Activated CD4-positive, alpha-beta T cell treated with anti-CD3 and anti-CD28 coated beads for 36 hours (primary cell): ENCODE measurements around the gene VASP. TPM values are rescaled to one million over a fixed set of nuclear protein-coding genes. Genes with fewer than 3 reads are reported as not detected.

Source experiments
- ATAC-seq: fragments of 200-7000 bp; cut with Tn5 transposase; one replicate; pipeline ENCODE4 v1.10.0; 2021; ENCODE audit warnings: mild to moderate bottlenecking, moderate library complexity
- CTCF ChIA-PET: fragments of 350-600 bp; sonication (Branson Sonifier 250); formaldehyde crosslinking; loops from one replicate; lab custom pipeline; 2021; ENCODE audit warnings: antibody characterized with exemption; lab: Charles Lee
- POLR2A ChIA-PET: fragments of 350-600 bp; sonication (Branson Sonifier 250); formaldehyde crosslinking; loops from one replicate; lab custom pipeline; 2021; ENCODE audit warnings: antibody characterized with exemption, inconsistent platforms; lab: Charles Lee
- DNase-seq: peaks from one replicate; pipeline ENCODE4 v3.0.0-alpha.2; 2020
- H3K27ac Mint-ChIP-seq: one replicate; pipeline ENCODE4 v1.8.0; 2021; ENCODE audit warnings: mixed read lengths
- H3K27me3 Mint-ChIP-seq: one replicate; pipeline ENCODE4 v1.8.0; 2021; ENCODE audit warnings: mixed read lengths
- H3K36me3 Mint-ChIP-seq: one replicate; pipeline ENCODE4 v1.8.0; 2021; ENCODE audit warnings: low read depth, mixed read lengths
- H3K4me1 Mint-ChIP-seq: one replicate; pipeline ENCODE4 v1.8.0; 2021; ENCODE audit warnings: mixed read lengths
- H3K4me3 Mint-ChIP-seq: one replicate; pipeline ENCODE4 v1.8.0; 2021; ENCODE audit warnings: mild to moderate bottlenecking, moderate library complexity, mixed read lengths
- H3K9me3 Mint-ChIP-seq: one replicate; pipeline ENCODE4 v1.8.0; 2021; ENCODE audit warnings: low read depth, mixed read lengths
- intact Hi-C, 2 experiments: fragments of 100-400 bp; cut with DNase I in 1 of 2; cut with micrococcal nuclease in 1 of 2; formaldehyde crosslinking; loops; one replicate each; pipeline versions ENCODE4 v1.14.2 to v1.15.1; 2022 to 2024; cut with DNase I, micrococcal nuclease
- total RNA-seq, 2 experiments: library from RNA; stranded (reverse); gene quantifications; one replicate each; pipeline ENCODE4 v1.2.3, GENCODE V29; 2021

VASP gene
- total RNA-seq, 2 experiments from 2014 or later = 152 to 153 TPM

DNA sequence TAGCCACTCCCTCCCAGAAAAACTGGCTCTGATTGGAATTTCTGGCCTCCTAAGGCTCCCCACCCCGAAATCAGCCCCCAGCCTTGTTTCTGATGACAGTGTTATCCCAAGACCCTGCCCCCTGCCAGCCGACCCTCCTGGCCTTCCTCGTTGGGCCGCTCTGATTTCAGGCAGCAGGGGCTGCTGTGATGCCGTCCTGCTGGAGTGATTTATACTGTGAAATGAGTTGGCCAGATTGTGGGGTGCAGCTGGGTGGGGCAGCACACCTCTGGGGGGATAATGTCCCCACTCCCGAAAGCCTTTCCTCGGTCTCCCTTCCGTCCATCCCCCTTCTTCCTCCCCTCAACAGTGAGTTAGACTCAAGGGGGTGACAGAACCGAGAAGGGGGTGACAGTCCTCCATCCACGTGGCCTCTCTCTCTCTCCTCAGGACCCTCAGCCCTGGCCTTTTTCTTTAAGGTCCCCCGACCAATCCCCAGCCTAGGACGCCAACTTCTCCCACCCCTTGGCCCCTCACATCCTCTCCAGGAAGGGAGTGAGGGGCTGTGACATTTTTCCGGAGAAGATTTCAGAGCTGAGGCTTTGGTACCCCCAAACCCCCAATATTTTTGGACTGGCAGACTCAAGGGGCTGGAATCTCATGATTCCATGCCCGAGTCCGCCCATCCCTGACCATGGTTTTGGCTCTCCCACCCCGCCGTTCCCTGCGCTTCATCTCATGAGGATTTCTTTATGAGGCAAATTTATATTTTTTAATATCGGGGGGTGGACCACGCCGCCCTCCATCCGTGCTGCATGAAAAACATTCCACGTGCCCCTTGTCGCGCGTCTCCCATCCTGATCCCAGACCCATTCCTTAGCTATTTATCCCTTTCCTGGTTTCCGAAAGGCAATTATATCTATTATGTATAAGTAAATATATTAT is 33.3 kb upstream of the VASP start:
- no peak for ATAC-seq
- Mint-ChIP-seq H3K4me3 (no peak overlapping the region), H3K27me3 (peaks cover 16% of the 10 kb centered on the region), H3K4me1 (peaks cover 41% of the 10 kb centered on the region), H3K36me3 (peaks cover 25% of the 10 kb centered on the region), H3K9me3 (no peaks in the 10 kb centered on the region), H3K27ac (no peak overlapping the region)
- ChIA-PET CTCF (interaction anchor here (0.6 to 1.9 kb wide), 6 partner anchors 8 to 72 kb away, joined by 3 to 6 read pairs (median 4); no protein-coding TSS in a partner anchor), POLR2A (no interaction called here)
- no peak for DNase-seq
- intact Hi-C loops = no loop called here

DNA sequence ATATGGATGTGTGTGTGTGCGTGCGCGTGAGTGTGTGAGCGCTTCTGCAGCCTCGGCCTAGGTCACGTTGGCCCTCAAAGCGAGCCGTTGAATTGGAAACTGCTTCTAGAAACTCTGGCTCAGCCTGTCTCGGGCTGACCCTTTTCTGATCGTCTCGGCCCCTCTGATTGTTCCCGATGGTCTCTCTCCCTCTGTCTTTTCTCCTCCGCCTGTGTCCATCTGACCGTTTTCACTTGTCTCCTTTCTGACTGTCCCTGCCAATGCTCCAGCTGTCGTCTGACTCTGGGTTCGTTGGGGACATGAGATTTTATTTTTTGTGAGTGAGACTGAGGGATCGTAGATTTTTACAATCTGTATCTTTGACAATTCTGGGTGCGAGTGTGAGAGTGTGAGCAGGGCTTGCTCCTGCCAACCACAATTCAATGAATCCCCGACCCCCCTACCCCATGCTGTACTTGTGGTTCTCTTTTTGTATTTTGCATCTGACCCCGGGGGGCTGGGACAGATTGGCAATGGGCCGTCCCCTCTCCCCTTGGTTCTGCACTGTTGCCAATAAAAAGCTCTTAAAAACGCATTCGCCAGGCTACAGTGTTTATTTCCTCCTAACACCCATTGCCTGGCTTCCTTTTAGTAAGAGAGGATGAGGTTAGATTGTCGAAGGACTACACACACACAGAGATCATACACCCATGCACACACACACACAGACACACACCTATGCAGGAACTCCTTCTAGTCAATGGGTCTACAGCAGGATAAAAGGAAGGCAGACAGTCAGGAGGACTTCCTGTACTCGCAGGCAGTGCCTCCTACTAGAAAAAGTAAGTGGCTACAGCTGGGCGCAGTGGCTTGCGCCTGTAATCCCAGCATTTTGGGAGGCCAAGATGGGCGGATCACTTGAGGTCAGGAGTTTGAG is 32.4 kb upstream of the VASP start:
- Mint-ChIP-seq H3K27me3 (peaks cover 16% of the 10 kb centered on the region), H3K4me3 (no peak overlapping the region), H3K9me3 (no peaks in the 10 kb centered on the region), H3K27ac (no peak overlapping the region), H3K4me1 (peaks cover 43% of the 10 kb centered on the region), H3K36me3 (peaks cover 25% of the 10 kb centered on the region)
- ChIA-PET POLR2A (interaction anchor here (0.7 kb wide), 1 partner anchor 49 kb away, joined by 3 read pairs; no protein-coding TSS in a partner anchor), CTCF (interaction anchor here (0.5 to 6.6 kb wide), 6 partner anchors 9 to 135 kb away, joined by 3 to 158 read pairs (median 4); no protein-coding TSS in a partner anchor)
- ATAC-seq (no peak), DNase-seq (no peak)
- intact Hi-C loops = no loop called here

DNA sequence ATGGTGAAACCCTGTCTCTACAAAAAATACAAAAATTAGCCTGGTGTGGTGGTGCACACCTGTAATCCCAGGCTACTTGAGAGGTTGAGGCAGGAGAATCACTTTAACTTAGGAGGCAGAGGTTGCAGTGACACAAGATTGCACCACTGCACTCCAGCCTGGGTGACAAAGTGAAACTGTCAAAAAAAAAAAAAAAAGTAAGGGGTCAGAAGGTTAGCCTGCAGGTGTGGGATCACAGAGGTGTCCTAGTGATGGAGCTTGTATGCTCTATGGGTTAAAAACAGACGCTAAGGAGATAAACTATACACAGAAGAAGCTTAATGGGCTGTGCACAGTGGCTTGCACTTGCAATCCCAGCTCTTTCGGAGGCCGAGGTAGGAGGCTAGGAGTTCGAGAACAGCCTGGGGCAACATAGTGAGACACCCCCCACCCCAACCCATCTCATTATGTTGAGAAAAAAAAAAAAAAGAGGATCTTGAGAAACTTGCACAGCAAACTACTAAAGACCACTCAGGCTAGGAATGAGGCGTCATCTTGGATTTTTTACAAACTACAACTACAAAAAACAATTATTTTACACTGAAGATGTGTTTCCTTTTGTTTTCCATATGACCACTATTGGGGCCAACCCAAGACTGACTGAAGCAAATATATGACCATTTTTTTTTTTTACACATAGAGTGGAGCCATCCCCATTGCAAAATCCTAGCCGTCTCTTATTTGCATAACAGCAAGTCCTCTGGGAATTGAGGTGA is 31.6 kb upstream of the VASP start:
- ATAC-seq = no peak
- Mint-ChIP-seq H3K4me3 (no peak overlapping the region), H3K27ac (no peak overlapping the region), H3K27me3 (peaks cover 16% of the 10 kb centered on the region), H3K4me1 (peaks cover 35% of the 10 kb centered on the region), H3K36me3 (peaks cover 22% of the 10 kb centered on the region), H3K9me3 (no peaks in the 10 kb centered on the region)
- DNase-seq = no peak
- ChIA-PET CTCF (interaction anchor here (0.5 to 6.6 kb wide), 5 partner anchors 9 to 136 kb away, joined by 3 to 158 read pairs (median 4); no protein-coding TSS in a partner anchor), POLR2A (interaction anchor here (0.7 kb wide), 1 partner anchor 50 kb away, joined by 3 read pairs; no protein-coding TSS in a partner anchor)
- intact Hi-C loops = no loop called here

DNA sequence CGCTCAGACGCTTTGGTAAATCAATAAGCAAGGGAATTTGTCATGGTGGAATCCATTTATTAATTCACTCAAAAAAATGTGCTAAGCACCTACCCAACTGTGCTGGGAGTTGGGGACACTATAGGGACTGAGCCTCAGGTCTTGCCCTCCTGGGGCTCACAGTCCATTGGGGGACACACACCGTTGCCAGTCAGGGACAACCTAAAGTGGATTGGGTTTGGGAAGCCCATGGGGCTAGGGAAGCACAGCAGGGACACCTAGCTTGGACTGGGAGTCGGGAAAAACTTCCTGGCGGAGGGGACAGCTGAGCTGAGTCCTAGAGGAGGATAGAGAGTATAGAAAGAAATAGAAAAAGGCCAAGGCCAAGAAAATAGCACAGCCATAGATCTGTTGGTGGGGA is 31.0 kb upstream of the VASP start:
- Mint-ChIP-seq H3K4me3 (no peak overlapping the region), H3K4me1 (peaks cover 33% of the 10 kb centered on the region), H3K27ac (no peak overlapping the region), H3K9me3 (no peaks in the 10 kb centered on the region), H3K36me3 (peaks cover 17% of the 10 kb centered on the region), H3K27me3 (peaks cover 16% of the 10 kb centered on the region)
- intact Hi-C loops = no loop called here
- ATAC-seq (no peak), DNase-seq (no peak)
- CTCF ChIA-PET = interaction anchor here (0.6 to 6.6 kb wide), 3 partner anchors 9 to 69 kb away, joined by 3 to 158 read pairs (median 9); no protein-coding TSS in a partner anchor
- POLR2A ChIA-PET = interaction anchor here (0.6 kb wide), 2 partner anchors 9 to 75 kb away, joined by 3 read pairs; no protein-coding TSS in a partner anchor

DNA sequence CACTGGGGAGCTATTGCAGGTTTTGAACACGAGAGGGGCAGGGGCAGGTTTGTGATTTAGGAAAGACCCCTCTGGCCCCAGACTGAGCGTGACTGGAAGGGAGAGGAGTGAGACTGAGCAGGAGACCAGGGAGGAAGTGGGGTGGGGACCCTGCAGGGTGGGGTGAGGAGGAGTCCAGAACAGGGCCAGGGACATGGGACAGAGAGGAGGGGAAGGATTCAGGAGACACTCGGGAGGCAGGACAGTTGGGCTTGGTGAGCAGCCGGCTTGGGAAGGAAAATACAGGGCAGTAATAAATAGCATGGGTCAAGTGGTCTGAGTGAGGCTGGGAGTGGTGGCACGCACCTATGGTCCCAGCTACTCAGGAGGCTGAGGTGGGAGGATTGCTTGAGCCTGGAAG is 30.1 kb upstream of the VASP start:
- CTCF ChIA-PET = interaction anchor here (1.6 to 6.6 kb wide), 2 partner anchors 8 to 39 kb away, joined by 9 to 158 read pairs; no protein-coding TSS in a partner anchor
- intact Hi-C loops = no loop called here
- no peaks in the 10 kb centered on the region for H3K9me3 Mint-ChIP-seq
- peaks cover 8% of the 10 kb centered on the region for H3K36me3 Mint-ChIP-seq
- H3K27ac Mint-ChIP-seq = no peak overlapping the region
- H3K4me3 Mint-ChIP-seq = no peak overlapping the region
- ATAC-seq = no peak
- DNase-seq = no peak
- H3K4me1 Mint-ChIP-seq = peaks cover 28% of the 10 kb centered on the region
- peaks cover 9% of the 10 kb centered on the region for H3K27me3 Mint-ChIP-seq
- POLR2A ChIA-PET = interaction anchor here (0.6 to 0.7 kb wide), 2 partner anchors 10 kb away, joined by 4 read pairs; partner anchors contain the start of gene FOSB

- CTCF ChIA-PET = interaction anchor here (0.7 to 6.6 kb wide), 24 partner anchors 10 to 256 kb away, joined by 3 to 158 read pairs (median 5); partner anchors contain the start of genes FOSB, PPM1N, PPP1R13L and QPCTL
- peak; percentile 62 for DNase-seq
- intact Hi-C loops = loop anchor here (1.0 kb wide), 5 partner anchors 9 to 74 kb away; partner anchors contain the start of gene POLR1G (in 1 of the 2)
Measured at GRCh38 chr19:45477713-45478453, 29.4 kb upstream of the VASP start.

GRCh38 chr19:45478454-45479238 is 28.6 kb upstream of the VASP start:
- POLR2A ChIA-PET = interaction anchor here (0.6 to 1.5 kb wide), 7 partner anchors 10 to 73 kb away, joined by 3 to 26 read pairs (median 3); partner anchors contain the start of gene FOSB
- CTCF ChIA-PET = interaction anchor here (0.7 to 6.6 kb wide), 39 partner anchors 8 to 446 kb away, joined by 3 to 158 read pairs (median 4); partner anchors contain the start of genes ERCC1, FOSB, PPM1N and PPP1R13L
- Mint-ChIP-seq H3K4me1 (peaks cover 24% of the 10 kb centered on the region), H3K27me3 (peaks cover 4% of the 10 kb centered on the region), H3K27ac (peak overlapping the region; percentile 73), H3K36me3 (no peaks in the 10 kb centered on the region), H3K9me3 (no peaks in the 10 kb centered on the region), H3K4me3 (peak overlapping the region; percentile 60)
- peak; percentile 95 for DNase-seq
- intact Hi-C loops = loop anchor here (1.0 kb wide), 7 partner anchors 9 to 74 kb away; partner anchors contain the start of gene POLR1G (in 1 of the 2)
- ATAC-seq = peak; percentile 86

More at GRCh38 chr19:45477713-45478453, 29.4 kb upstream of the VASP start:
- H3K9me3 Mint-ChIP-seq = no peaks in the 10 kb centered on the region
- peak; percentile 20 for ATAC-seq
- peak overlapping the region; percentile 60 for H3K4me3 Mint-ChIP-seq
- POLR2A ChIA-PET = interaction anchor here (0.6 to 1.5 kb wide), 6 partner anchors 9 to 54 kb away, joined by 3 to 26 read pairs (median 4); partner anchors contain the start of gene FOSB
- peaks cover 2% of the 10 kb centered on the region for H3K36me3 Mint-ChIP-seq
- peak overlapping the region; percentile 73 for H3K27ac Mint-ChIP-seq
- peaks cover 6% of the 10 kb centered on the region for H3K27me3 Mint-ChIP-seq
- peaks cover 24% of the 10 kb centered on the region for H3K4me1 Mint-ChIP-seq

DNA sequence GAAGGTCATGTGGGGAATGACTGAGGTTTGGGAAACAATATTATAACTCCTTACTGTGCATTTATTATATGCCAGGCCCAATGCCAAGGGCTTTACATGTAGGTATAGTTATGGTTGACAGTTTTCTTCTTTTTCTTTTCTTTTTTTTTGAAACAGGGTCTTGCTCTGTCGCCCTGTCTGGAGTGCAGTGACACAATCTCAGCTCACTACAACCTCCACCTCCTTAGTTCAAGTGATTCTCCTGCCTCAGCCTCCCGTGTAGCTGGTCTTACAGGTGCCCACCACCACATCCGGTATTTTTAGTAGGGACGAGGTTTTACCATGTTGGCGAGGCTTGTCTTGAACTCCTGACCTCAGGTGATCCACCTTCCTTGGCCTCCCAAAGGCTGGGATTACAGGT is 24.2 kb upstream of the VASP start:
- no peaks in the 10 kb centered on the region for H3K36me3 Mint-ChIP-seq
- no peak overlapping the region for H3K4me3 Mint-ChIP-seq
- intact Hi-C loops = no loop called here
- DNase-seq (no peak), ATAC-seq (no peak)
- H3K4me1 Mint-ChIP-seq = peaks cover 24% of the 10 kb centered on the region
- H3K27me3 Mint-ChIP-seq = peaks cover 2% of the 10 kb centered on the region
- no peak overlapping the region for H3K27ac Mint-ChIP-seq
- H3K9me3 Mint-ChIP-seq = no peaks in the 10 kb centered on the region
- POLR2A ChIA-PET = no interaction called here
- CTCF ChIA-PET = no interaction called here
